ENCODE measurements around the gene MEGF10.

The MEGF10 gene

DNA sequence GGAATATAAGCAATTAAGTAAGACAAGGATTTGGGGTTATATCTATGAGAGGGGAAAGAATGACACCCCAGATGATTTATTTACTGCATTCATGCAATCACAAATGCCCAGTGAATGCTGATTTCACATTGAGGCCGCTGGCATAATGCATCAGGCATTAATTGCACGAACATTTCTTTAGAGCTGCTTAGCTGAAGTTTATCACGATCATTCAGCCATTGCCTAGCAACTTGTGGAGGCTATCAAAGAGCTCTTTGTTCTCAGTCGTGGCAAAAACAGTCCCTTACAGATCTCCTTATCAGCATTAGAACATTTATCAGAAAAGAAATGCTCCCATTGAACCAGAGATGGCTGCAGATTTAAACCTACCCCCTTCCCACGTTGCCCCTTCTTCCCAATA lies 138.2 kb downstream of the MEGF10 start:
- ATAC-seq (ENCODE audit: insufficient read depth, low read depth) (no peak), DNase-seq (no peak)
- H3K4me1 ChIP-seq (ENCODE audit: insufficient read depth, low read length): no peaks in the 10 kb centered on the region
- peaks cover 13% of the 10 kb centered on the region for H3K27me3 ChIP-seq (ENCODE audit: insufficient read depth, low read length, poor library complexity)
- H3K27ac ChIP-seq (ENCODE audit: low read length): no peak overlapping the region
- TF ChIP-seq, protein P1, sequence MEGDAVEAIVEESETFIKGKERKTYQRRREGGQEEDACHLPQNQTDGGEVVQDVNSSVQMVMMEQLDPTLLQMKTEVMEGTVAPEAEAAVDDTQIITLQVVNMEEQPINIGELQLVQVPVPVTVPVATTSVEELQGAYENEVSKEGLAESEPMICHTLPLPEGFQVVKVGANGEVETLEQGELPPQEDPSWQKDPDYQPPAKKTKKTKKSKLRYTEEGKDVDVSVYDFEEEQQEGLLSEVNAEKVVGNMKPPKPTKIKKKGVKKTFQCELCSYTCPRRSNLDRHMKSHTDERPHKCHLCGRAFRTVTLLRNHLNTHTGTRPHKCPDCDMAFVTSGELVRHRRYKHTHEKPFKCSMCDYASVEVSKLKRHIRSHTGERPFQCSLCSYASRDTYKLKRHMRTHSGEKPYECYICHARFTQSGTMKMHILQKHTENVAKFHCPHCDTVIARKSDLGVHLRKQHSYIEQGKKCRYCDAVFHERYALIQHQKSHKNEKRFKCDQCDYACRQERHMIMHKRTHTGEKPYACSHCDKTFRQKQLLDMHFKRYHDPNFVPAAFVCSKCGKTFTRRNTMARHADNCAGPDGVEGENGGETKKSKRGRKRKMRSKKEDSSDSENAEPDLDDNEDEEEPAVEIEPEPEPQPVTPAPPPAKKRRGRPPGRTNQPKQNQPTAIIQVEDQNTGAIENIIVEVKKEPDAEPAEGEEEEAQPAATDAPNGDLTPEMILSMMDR (IDR thresholded peaks at IDR 0.05; ENCODE audit: borderline replicate concordance, extremely low read depth, low read length, poor library complexity, severe bottlenecking): no peak
- no peak for TF ChIP-seq EZH2 (IDR thresholded peaks at IDR 0.05; ENCODE audit: borderline replicate concordance, low read depth, low read length, severe bottlenecking)
- no peak overlapping the region for H3K9ac ChIP-seq (ENCODE audit: low read depth, low read length)
- H3K4me3 ChIP-seq (ENCODE audit: low read depth in 1 of 2, low read length in 2 of 2): no peak overlapping the region
- H4K20me1 ChIP-seq (ENCODE audit: insufficient read depth, low read length): no peaks in the 10 kb centered on the region
- H3K36me3 ChIP-seq (ENCODE audit: insufficient read depth, low read length): no peaks in the 10 kb centered on the region
- no peaks in the 10 kb centered on the region for H3K79me2 ChIP-seq (ENCODE audit: insufficient read depth, low read length)
- no peak overlapping the region for H2AFZ ChIP-seq (ENCODE audit: low read depth, low read length)
- no peak overlapping the region for H3K4me2 ChIP-seq (ENCODE audit: insufficient read depth, low read length)
- no peaks in the 10 kb centered on the region for H3K9me3 ChIP-seq (ENCODE audit: insufficient read depth, low read length, severe bottlenecking)

DNA sequence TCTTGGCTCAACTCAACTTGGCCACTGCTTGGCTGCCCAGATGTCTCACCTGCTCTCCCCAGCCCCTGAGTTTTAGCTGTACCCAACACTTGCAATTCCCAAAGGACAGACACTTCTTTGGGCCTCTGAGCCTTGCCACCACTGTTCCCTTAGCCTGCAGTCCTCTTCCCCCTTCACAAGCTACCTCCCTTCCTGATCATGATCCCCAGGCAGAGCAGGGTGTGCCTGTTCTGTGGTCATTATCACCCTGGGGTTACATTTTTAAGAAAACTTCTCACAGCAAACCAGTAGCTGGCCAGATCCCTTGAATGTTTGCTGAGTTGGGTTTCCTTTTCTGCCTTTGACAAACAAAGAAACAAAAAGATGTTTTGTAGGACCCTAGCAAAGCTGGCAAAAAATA lies 139.3 kb downstream of the MEGF10 start:
- TF ChIP-seq, protein P1 (IDR thresholded peaks at IDR 0.05; ENCODE audit: borderline replicate concordance, extremely low read depth, low read length, poor library complexity, severe bottlenecking): no peak
- Histone ChIP-seq H3K4me3 (ENCODE audit: low read depth in 1 of 2, low read length in 2 of 2) (no peak overlapping the region), H3K4me1 (ENCODE audit: insufficient read depth, low read length) (no peaks in the 10 kb centered on the region), H3K27ac (ENCODE audit: low read length) (no peak overlapping the region), H2AFZ (ENCODE audit: low read depth, low read length) (no peak overlapping the region), H4K20me1 (ENCODE audit: insufficient read depth, low read length) (no peaks in the 10 kb centered on the region), H3K4me2 (ENCODE audit: insufficient read depth, low read length) (no peak overlapping the region), H3K79me2 (ENCODE audit: insufficient read depth, low read length) (no peaks in the 10 kb centered on the region), H3K9ac (ENCODE audit: low read depth, low read length) (no peak overlapping the region), H3K36me3 (ENCODE audit: insufficient read depth, low read length) (no peaks in the 10 kb centered on the region), H3K27me3 (ENCODE audit: insufficient read depth, low read length, poor library complexity) (peaks cover 13% of the 10 kb centered on the region), H3K9me3 (ENCODE audit: insufficient read depth, low read length, severe bottlenecking) (no peaks in the 10 kb centered on the region)
- DNase-seq (no peak), ATAC-seq (ENCODE audit: insufficient read depth, low read depth) (no peak)

DNA sequence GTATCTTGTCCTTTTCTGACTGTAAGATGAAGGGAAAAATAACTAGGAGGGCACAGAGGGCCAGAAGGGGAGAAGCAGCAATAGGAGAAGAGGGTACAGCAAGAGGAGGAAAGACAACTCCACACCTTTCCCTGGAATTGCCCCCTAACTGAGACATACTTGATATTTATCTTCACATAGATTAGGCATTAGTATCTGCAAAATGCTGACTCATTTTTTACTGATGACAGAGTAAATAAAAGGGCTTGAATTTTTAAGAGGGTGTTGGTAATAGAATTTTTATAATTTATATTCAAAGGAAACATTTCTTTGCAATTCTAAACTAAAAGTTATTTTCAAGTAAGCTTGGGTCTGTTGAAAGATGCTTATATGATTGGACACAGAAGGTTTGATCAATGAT lies 140.0 kb downstream of the MEGF10 start:
- Histone ChIP-seq H3K36me3 (ENCODE audit: insufficient read depth, low read length) (no peaks in the 10 kb centered on the region), H3K4me1 (ENCODE audit: insufficient read depth, low read length) (no peaks in the 10 kb centered on the region), H3K79me2 (ENCODE audit: insufficient read depth, low read length) (no peaks in the 10 kb centered on the region), H4K20me1 (ENCODE audit: insufficient read depth, low read length) (no peaks in the 10 kb centered on the region), H3K4me2 (ENCODE audit: insufficient read depth, low read length) (no peak overlapping the region), H2AFZ (ENCODE audit: low read depth, low read length) (no peak overlapping the region), H3K4me3 (ENCODE audit: low read depth in 1 of 2, low read length in 2 of 2) (no peak overlapping the region), H3K27me3 (ENCODE audit: insufficient read depth, low read length, poor library complexity) (peaks cover 13% of the 10 kb centered on the region), H3K27ac (ENCODE audit: low read length) (no peak overlapping the region), H3K9me3 (ENCODE audit: insufficient read depth, low read length, severe bottlenecking) (no peaks in the 10 kb centered on the region), H3K9ac (ENCODE audit: low read depth, low read length) (no peak overlapping the region)
- DNase-seq (no peak), ATAC-seq (ENCODE audit: insufficient read depth, low read depth) (no peak)
- TF ChIP-seq, protein P1 (IDR thresholded peaks at IDR 0.05; ENCODE audit: borderline replicate concordance, extremely low read depth, low read length, poor library complexity, severe bottlenecking): no peak
- TF ChIP-seq EZH2 (IDR thresholded peaks at IDR 0.05; ENCODE audit: borderline replicate concordance, low read depth, low read length, severe bottlenecking): no peak

DNA sequence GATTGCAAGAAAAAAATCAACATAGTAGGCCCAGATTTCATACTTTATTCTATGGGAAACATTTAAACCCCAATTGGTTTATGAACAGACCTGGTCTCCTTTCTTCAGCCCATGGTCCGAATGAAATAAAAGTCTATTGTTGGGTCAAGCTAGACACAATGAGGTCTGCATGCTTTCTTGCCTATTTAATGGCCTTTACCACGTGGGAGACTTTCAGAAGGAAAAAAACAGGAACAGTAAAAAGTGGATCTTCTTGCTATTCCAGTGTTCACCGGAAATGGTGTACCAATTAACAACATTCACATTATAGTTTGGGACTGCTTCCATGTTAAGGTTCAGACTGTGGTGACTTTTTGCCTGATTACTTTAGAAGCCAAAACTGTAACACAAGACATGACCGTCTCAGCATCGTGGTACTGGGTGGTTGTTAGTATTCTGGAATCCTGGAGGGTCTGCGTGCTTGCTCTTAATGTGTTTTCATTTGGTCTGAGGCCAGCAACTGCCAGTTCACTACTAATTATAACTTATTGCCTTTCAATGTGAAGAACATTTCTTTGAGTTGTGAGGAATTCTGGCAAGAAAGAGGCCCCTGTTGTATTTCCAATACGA lies 141.5 kb downstream of the MEGF10 start:
- DNase-seq (no peak), ATAC-seq (ENCODE audit: insufficient read depth, low read depth) (no peak)
- H3K27ac ChIP-seq (ENCODE audit: low read length): no peak overlapping the region
- no peak overlapping the region for H2AFZ ChIP-seq (ENCODE audit: low read depth, low read length)
- H3K27me3 ChIP-seq (ENCODE audit: insufficient read depth, low read length, poor library complexity): peaks cover 13% of the 10 kb centered on the region
- no peak overlapping the region for H3K4me2 ChIP-seq (ENCODE audit: insufficient read depth, low read length)
- H3K79me2 ChIP-seq (ENCODE audit: insufficient read depth, low read length): no peaks in the 10 kb centered on the region
- H3K4me1 ChIP-seq (ENCODE audit: insufficient read depth, low read length): no peaks in the 10 kb centered on the region
- H3K4me3 ChIP-seq (ENCODE audit: low read depth in 1 of 2, low read length in 2 of 2): no peak overlapping the region
- H3K9me3 ChIP-seq (ENCODE audit: insufficient read depth, low read length, severe bottlenecking): no peaks in the 10 kb centered on the region
- H3K9ac ChIP-seq (ENCODE audit: low read depth, low read length): no peak overlapping the region
- H3K36me3 ChIP-seq (ENCODE audit: insufficient read depth, low read length): no peaks in the 10 kb centered on the region
- no peak for TF ChIP-seq EZH2 (IDR thresholded peaks at IDR 0.05; ENCODE audit: borderline replicate concordance, low read depth, low read length, severe bottlenecking)
- TF ChIP-seq, protein P1 (IDR thresholded peaks at IDR 0.05; ENCODE audit: borderline replicate concordance, extremely low read depth, low read length, poor library complexity, severe bottlenecking): no peak
- no peaks in the 10 kb centered on the region for H4K20me1 ChIP-seq (ENCODE audit: insufficient read depth, low read length)
